NCI-H2107 treated with DMSO at 0.1 percent for 48 hours (cell line): ENCODE data around the gene GNPNAT1.
A peak's percentile ranks its signal among the peaks of the same experiment; 100 is the strongest.

Experiments used
- DNase-seq: peaks from one replicate; lab custom pipeline; 2025; ENCODE audit not compliant: unreplicated experiment; lab: John Stamatoyannopoulos, UW

GNPNAT1 gene

GRCh38 chr14:52791223-52792096 is at the start of gene GNPNAT1:
TSS of gene GNPNAT1 (minus strand) at chr14:52791607. CDS start at chr14:52784650, 6,957 bp downstream.
- DNase-seq: peak; percentile 89

- DNase-seq: no peak
Measured at GRCh38 chr14:52840877-52841276, 49.5 kb upstream of the GNPNAT1 start.

DNA sequence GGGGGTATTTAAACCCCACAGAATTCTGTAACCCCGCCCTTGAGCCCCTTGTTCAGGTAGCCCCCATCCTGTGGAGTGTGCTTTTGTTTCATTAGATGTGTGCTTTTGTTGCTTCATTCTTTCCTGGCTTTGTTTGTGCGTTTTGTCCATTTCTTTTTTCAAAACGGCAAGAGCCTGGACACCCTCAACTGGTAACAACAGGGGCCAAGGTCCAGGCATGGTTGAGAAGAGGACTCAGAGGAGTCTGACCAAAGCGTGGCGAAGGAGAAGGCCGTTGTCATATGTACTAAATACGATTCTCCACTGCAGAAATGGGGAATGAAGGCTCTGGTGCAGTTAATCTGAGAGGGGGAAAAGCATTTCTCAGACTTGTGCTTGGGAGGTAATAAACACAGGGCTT is 46.0 kb upstream of the GNPNAT1 start:
- DNase-seq: no peak

GRCh38 chr14:52836063-52836462 is 44.7 kb upstream of the GNPNAT1 start:
- DNase-seq: no peak

GRCh38 chr14:52835122-52835903 is 43.9 kb upstream of the GNPNAT1 start:
- DNase-seq: no peak

GRCh38 chr14:52834440-52834842 is 43.0 kb upstream of the GNPNAT1 start:
- DNase-seq: no peak

DNA sequence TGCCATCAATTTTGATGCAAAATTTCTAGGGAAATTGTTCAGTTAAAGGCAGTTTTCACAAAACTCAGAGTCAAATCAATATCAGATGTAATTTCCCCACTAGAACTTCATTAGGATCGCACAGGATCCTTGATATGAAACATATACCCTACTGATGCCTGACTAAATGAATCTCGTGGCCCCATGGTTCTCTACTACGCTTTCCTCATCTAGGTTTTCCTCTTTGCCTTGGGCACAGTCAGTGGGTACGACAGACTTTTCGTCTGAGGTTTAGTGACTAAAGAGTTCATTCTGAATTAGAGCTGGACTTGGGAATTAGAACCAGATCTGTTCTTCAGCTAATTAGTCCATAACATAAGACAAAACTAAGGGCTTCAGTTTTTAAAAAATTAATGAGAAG is 42.5 kb upstream of the GNPNAT1 start:
- DNase-seq: no peak

GRCh38 chr14:52829527-52830185 is 38.2 kb upstream of the GNPNAT1 start:
- DNase-seq: no peak

GRCh38 chr14:52827426-52827825 is 36.0 kb upstream of the GNPNAT1 start:
- DNase-seq: no peak

- no peak for DNase-seq
Measured at GRCh38 chr14:52825085-52825484, 33.7 kb upstream of the GNPNAT1 start.

- DNase-seq: no peak
Measured at GRCh38 chr14:52824462-52824861, 33.1 kb upstream of the GNPNAT1 start.

DNA sequence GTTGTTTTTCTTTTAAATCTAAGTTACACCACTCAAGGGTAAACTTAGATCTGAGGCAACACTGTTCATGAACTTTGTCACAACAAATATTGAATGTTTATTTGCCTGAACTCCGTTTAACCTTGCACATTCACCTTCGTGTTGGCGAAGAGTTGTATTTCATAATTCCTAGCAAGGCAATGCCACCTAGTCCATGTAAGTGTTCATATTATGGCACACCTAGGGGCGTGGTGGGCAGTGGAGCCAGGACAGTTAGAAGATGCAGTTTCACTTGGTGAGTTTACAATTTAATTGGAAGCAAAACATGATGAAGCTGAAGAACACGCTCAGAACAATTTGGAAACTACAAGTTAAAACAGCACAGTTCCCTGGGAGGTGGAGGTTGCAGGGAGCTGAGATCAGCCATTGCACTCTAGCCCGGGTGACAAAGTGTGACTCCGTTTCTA is 30.4 kb upstream of the GNPNAT1 start:
- DNase-seq: no peak

DNA sequence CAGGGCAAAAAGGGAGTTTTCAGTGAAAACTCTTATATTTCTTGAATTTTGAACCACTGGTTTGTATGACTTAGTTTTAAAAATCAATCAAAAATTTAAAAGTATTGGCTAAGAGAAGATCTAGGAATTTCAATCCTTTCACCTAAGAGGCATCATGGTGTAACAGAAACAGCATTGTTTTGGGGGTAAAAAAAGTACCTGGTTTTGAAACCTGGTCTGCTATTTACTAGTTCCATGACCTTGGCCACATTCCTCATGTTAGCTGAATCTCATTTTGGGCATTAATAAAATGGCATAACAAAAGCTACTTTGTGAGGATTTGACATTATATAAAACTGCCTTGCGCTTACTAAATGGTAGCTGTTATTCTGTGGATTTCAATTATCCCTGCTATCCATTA is 16.7 kb upstream of the GNPNAT1 start:
- no peak for DNase-seq

GRCh38 chr14:52806115-52806514 is 14.7 kb upstream of the GNPNAT1 start:
- no peak for DNase-seq

DNA sequence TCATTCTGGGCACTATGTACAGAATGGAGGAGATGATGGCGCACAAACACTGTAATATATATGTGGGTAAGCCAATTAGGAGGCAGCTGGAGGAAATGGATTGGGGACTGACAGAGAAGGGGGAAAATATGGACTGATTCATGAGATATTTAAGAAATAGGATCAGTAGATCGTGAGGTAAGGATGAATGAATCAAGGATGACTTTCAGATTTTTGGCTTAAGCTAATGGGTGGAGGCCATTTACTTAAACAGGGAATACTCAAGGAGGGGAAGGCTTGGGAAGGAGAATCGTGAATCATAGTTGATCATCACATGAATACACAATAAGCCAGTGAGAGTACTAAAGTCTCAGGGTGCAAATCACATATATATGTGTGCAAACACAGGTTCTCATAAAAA is 11.2 kb upstream of the GNPNAT1 start:
- DNase-seq: no peak

DNA sequence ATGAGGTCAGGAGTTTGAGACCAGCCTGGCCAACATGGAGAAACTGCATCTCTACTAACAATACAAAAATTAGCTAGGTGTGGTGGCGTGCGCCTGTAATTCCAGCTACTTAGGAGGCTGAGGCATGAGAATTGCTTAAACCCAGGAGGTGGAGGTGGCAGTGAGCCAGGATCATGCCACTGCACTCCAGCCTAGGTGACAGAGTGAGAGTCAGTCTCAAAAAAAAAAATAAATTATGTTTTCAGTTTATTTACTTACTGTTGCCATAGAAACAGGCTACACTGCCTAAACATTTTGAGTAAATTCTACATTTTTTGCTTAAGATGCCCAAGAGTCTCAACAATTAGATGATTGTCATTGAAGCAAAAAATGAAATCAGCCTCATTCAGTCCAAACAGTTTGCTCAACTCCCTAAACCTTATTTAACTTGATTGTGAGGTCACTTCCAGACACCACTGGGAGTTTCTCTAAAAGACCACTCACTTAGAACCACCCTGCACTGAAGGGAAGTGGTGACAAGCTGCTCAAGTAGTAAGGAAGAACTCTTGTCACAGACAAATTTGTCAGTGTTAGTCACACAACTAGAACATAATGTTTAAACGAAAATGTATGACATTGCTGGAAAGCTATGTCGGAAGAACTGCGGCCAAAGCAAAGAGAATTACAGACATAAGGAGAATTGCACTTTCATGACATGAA is 9.8 kb upstream of the GNPNAT1 start:
- no peak for DNase-seq

GRCh38 chr14:52798826-52799225 is 7.4 kb upstream of the GNPNAT1 start:
- DNase-seq: no peak

DNA sequence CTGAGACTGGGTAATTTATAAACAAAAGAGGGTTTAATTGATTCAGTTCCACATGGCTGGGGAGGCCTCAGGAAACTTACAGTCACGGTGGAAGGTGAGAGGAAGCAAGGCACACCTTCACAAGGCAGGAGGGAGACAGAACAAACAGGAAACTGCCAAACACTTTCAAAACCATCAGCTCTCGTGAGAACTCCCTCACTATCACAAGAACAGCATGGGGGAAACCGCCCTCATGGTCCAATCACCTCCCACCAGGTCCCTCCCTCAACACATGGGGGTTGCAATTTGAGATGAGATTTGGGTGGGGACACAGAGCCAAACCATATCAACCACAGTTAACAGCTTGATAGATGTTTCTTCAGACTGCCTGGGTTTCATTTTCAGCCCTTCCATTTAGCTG is 6.2 kb upstream of the GNPNAT1 start:
- DNase-seq: no peak

- DNase-seq: no peak
Measured at GRCh38 chr14:52793061-52793460, 1.7 kb upstream of the GNPNAT1 start.

- no peak for DNase-seq
Measured at GRCh38 chr14:52792097-52792415, 649 bp upstream of the GNPNAT1 start.

GRCh38 chr14:52790756-52791222 is 618 bp downstream of the GNPNAT1 start:
- no peak for DNase-seq
